IgD-negative memory B cell (primary cell): ENCODE data around the gene POLR2A. TPM values are rescaled to one million over a fixed set of nuclear protein-coding genes. Genes with fewer than 3 reads are reported as not detected.

Source experiments
- H3K27ac Mint-ChIP-seq, 3 donors: one replicate each; pipeline ENCODE4 v1.8.0; 2020 to 2022; ENCODE audit warnings: mild to moderate bottlenecking in 3 of 3, mixed read lengths in 3 of 3, moderate library complexity in 1 of 3
- H3K27me3 Mint-ChIP-seq: one replicate; pipeline ENCODE4 v1.8.0; 2021; ENCODE audit warnings: mixed read lengths
- H3K36me3 Mint-ChIP-seq: one replicate; pipeline ENCODE4 v1.8.0; 2020; ENCODE audit warnings: mild to moderate bottlenecking, mixed read lengths
- H3K4me1 Mint-ChIP-seq, 3 donors: one replicate each; pipeline ENCODE4 v1.8.0; 2020 to 2022; ENCODE audit warnings: mixed read lengths in 3 of 3, mild to moderate bottlenecking in 1 of 3
- H3K4me3 Mint-ChIP-seq, 4 donors: one replicate each; pipeline ENCODE4 v1.8.0; 2020 to 2022; ENCODE audit warnings: mild to moderate bottlenecking in 4 of 4, mixed read lengths in 4 of 4, moderate library complexity in 3 of 4
- H3K9me3 Mint-ChIP-seq, 3 donors: one replicate each; pipeline ENCODE4 v1.8.0; 2020 to 2021; ENCODE audit warnings: mixed read lengths in 3 of 3, mild to moderate bottlenecking in 1 of 3
- polyA plus RNA-seq: library from polyadenylated mRNA; unstranded; fragments of 300-500 nt; fragmentation: Illumina TruSeq; gene quantifications from one replicate; pipeline ENCODE4 v1.2.3, GENCODE V29; 2021

The POLR2A gene
- polyA plus RNA-seq = 55.7 TPM

GRCh38 chr17:7484067-7484918 lies at the start of gene POLR2A:
TSS of gene POLR2A (plus strand) at chr17:7484366.
- no peaks in the 10 kb centered on the region for H3K27me3 Mint-ChIP-seq
- no peaks in the 10 kb centered on the region for H3K9me3 Mint-ChIP-seq
- peaks cover 41 to 44% (median 43%) of the 10 kb centered on the region in 3 donors for H3K4me1 Mint-ChIP-seq
- no peaks in the 10 kb centered on the region for H3K36me3 Mint-ChIP-seq
- peak within 1 kb of the TSS; percentile 99 to 100 (median 100) for H3K27ac Mint-ChIP-seq
- peak within 1 kb of the TSS; percentile 97 to 100 (median 98) for H3K4me3 Mint-ChIP-seq

- Mint-ChIP-seq H3K27ac (peak overlapping the region; percentile 84 to 98 (median 93)), H3K9me3 (no peaks in the 10 kb centered on the region), H3K4me1 (peaks cover 18 to 30% (median 21%) of the 10 kb centered on the region in 3 donors), H3K4me3 (peak overlapping the region; percentile 88 to 95 (median 94)), H3K27me3 (peaks cover 25% of the 10 kb centered on the region), H3K36me3 (peaks cover 4% of the 10 kb centered on the region)
Observed at GRCh38 chr17:7435676-7436555, 48.2 kb upstream of the POLR2A start.

DNA sequence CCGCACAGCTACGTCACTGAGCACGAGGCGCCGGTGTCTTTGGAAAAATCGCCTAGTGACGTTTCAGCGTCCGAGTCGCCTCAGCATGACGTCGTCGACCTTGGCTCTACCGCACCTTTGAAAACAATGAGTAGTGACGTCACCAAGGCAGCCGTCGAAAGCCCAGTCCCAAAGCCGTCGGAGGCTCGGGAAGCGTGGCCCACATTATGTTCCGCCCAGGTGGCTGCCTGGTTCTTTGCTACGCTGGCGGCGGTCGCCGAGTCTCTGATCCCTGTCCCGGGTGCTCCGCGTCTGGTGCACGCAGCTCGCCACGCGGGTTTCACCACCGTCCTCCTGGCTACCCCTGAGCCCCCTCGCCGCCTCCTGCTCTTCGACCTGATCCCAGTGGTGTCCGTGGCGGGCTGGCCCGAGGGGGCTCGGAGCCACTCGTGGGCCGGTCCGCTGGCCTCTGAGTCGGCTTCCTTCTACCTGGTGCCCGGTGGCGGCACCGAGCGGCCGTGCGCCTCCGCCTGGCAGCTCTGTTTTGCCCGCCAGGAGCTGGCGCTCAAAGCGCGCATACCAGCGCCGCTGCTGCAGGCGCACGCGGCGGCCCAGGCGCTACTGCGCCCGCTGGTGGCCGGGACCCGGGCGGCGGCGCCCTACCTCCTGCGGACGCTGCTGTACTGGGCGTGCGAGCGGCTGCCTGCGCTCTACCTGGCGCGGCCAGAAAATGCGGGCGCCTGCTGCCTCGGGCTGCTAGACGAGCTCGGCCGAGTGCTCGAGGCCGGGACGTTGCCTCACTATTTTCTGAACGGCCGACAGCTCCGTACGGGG lies 47.4 kb upstream of the POLR2A start:
- peaks cover 18 to 30% (median 21%) of the 10 kb centered on the region in 3 donors for H3K4me1 Mint-ChIP-seq
- H3K4me3 Mint-ChIP-seq = peak overlapping the region; percentile 88 to 95 (median 94)
- H3K27ac Mint-ChIP-seq = peak overlapping the region; percentile 84 to 98 (median 93)
- H3K36me3 Mint-ChIP-seq = peaks cover 4% of the 10 kb centered on the region
- H3K27me3 Mint-ChIP-seq = peaks cover 29% of the 10 kb centered on the region
- H3K9me3 Mint-ChIP-seq = no peaks in the 10 kb centered on the region

DNA sequence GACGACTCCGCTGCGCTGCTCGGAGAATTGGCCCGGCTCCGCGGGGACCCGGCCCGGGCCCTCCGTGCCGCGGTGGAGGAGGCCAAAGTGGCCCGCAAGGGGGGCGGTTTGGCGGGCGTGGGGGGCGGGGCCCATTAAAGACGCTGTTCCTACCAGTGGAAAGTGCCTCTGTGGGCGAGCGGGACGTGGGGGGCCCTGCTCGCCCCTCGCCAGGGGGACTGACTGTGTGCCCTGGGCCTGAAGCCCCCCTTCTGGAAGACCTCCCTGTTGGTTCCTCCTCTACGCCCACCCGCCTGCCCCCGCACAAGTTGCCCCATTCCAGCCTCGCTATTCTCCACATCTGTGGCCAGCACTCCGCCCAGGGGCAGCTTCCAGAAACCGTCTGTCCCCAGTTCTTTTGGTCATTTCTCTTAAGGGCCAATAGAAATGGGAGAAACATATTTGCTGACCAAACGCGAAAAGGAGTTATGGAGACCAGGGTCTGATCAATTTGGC lies 46.8 kb upstream of the POLR2A start:
- peaks cover 18 to 30% (median 21%) of the 10 kb centered on the region in 3 donors for H3K4me1 Mint-ChIP-seq
- H3K27ac Mint-ChIP-seq = peak overlapping the region; percentile 35 to 72 (median 40)
- peaks cover 33% of the 10 kb centered on the region for H3K27me3 Mint-ChIP-seq
- peak overlapping the region; percentile 45 to 93 (median 55) for H3K4me3 Mint-ChIP-seq
- H3K9me3 Mint-ChIP-seq = no peaks in the 10 kb centered on the region
- peaks cover 4% of the 10 kb centered on the region for H3K36me3 Mint-ChIP-seq

DNA sequence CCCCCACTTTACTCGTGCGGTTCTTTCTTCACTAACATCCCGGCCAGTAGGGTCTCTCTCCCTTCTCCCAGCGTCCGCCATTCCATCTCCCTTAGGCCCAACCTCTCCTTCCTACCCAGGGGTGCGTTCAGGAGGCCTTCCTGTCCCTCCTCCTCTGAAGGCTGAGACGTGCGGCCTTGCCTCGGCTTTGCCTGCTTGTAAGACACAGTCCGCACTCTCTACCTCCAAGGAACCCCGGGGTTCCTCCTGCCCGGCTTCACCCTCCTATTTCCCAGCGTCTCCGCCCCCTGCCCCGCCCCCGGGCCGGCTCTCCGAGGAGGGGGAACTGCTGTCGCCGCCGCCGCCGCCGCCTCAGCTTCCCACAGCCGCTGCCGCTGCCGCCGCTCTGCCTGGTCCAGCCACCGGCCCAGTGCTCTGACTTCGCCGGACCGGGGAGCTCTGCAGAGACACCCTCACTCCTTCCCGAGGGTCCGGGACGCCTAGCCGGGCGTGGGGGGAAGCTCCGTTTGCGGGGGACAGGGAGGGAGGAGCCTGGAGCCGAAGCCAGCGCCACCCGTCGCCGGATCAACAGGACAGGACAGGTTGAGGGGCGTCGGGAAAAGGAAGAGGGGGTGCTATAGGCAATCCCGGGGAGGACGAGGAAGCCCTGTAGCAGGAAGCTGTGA lies 46.1 kb upstream of the POLR2A start:
- peak overlapping the region; percentile 55 to 93 (median 63) for H3K4me3 Mint-ChIP-seq
- peaks cover 38% of the 10 kb centered on the region for H3K27me3 Mint-ChIP-seq
- no peaks in the 10 kb centered on the region for H3K9me3 Mint-ChIP-seq
- peaks cover 18 to 30% (median 21%) of the 10 kb centered on the region in 3 donors for H3K4me1 Mint-ChIP-seq
- peaks cover 4% of the 10 kb centered on the region for H3K36me3 Mint-ChIP-seq
- peak overlapping the region; percentile 35 to 72 (median 40) for H3K27ac Mint-ChIP-seq

- H3K4me1 Mint-ChIP-seq = peaks cover 21 to 30% (median 21%) of the 10 kb centered on the region in 3 donors
- H3K9me3 Mint-ChIP-seq = no peaks in the 10 kb centered on the region
- H3K36me3 Mint-ChIP-seq = peaks cover 4% of the 10 kb centered on the region
- H3K27me3 Mint-ChIP-seq = peaks cover 43% of the 10 kb centered on the region
- peak overlapping the region; percentile 10 to 93 (median 58) for H3K4me3 Mint-ChIP-seq
- H3K27ac Mint-ChIP-seq = peak overlapping the region in 1 of 3 donors; percentile 72
Observed at GRCh38 chr17:7438656-7439460, 45.3 kb upstream of the POLR2A start.

- Mint-ChIP-seq H3K36me3 (peaks cover 4% of the 10 kb centered on the region), H3K4me1 (peaks cover 21 to 30% (median 23%) of the 10 kb centered on the region in 3 donors), H3K27me3 (peaks cover 47% of the 10 kb centered on the region), H3K4me3 (peak within 1 kb of the TSS; percentile 41 to 93 (median 78)), H3K9me3 (no peaks in the 10 kb centered on the region), H3K27ac (peak within 1 kb of the TSS in 2 of 3 donors; percentile 35 to 72)
Observed at GRCh38 chr17:7439462-7440112, 44.6 kb upstream of the POLR2A start, which contains the start of gene FGF11. TSS of gene FGF11 (plus strand) at chr17:7439512. CDS start at chr17:7439621, 109 bp downstream.

DNA sequence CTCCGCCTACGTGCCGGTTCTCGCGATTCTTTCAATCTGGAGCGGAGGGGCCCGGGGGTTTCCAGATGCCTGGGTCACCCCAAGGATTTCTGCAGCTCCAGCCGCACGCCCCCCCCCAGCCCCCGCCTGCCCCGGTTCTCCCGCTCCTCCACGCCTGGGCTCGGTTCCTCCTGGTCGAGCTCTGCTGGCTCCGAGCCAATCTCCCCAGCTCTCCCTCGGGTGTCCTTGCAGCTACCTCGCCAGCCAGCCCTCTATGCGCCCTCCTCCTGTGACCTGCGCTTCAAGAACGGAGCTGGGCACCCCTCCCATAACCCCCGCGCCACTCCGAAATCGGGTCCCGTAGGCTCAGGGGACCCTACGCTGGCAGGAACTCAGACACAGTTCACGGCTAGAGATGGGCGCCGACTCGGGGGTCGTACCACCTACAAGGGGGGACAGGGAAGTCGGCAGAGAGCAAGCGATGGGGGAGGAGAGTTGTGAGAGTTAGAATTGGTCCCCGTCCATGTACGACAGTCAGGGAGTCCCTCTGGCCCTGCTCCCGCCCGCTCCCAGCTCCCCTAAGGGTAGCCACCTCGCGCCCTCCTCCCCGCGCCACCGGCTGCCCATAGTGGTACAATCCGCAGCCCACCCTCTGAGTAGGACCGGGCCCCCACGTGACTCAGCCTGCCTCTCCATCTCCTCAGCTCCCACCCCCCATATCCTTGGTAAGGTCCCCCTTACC lies 43.9 kb upstream of the POLR2A start:
- peaks cover 4% of the 10 kb centered on the region for H3K36me3 Mint-ChIP-seq
- peaks cover 49% of the 10 kb centered on the region for H3K27me3 Mint-ChIP-seq
- no peaks in the 10 kb centered on the region for H3K9me3 Mint-ChIP-seq
- H3K4me3 Mint-ChIP-seq = peak overlapping the region; percentile 41 to 88 (median 78)
- H3K4me1 Mint-ChIP-seq = peaks cover 18 to 27% (median 23%) of the 10 kb centered on the region in 3 donors
- H3K27ac Mint-ChIP-seq = peak overlapping the region in 2 of 3 donors; percentile 35 to 67

DNA sequence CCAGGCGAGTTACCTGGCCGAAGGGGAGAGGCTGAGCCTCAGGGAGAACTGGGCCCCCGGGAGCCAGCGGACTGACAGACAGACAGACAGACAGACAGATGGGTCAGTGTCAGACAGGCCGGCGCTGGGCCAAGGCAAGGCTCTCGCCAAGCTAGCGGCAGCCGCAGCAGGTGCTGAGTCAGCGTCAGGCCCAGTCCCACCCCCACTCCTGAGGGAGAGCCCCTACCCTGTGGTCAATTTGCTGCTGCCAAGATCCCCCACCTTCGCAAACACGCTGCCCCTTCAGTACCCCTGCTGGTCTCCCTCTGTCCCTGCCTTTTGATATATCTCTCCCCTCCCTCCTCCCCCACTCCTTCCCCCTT lies 43.4 kb upstream of the POLR2A start:
- H3K27me3 Mint-ChIP-seq = peaks cover 54% of the 10 kb centered on the region
- H3K27ac Mint-ChIP-seq = no peak overlapping the region
- peaks cover 17 to 30% (median 28%) of the 10 kb centered on the region in 3 donors for H3K4me1 Mint-ChIP-seq
- H3K4me3 Mint-ChIP-seq = peak overlapping the region in 1 of 4 donors; percentile 41
- peaks cover 5% of the 10 kb centered on the region for H3K36me3 Mint-ChIP-seq
- H3K9me3 Mint-ChIP-seq = peaks cover 0 to 2% (median 0%) of the 10 kb centered on the region in 3 donors

DNA sequence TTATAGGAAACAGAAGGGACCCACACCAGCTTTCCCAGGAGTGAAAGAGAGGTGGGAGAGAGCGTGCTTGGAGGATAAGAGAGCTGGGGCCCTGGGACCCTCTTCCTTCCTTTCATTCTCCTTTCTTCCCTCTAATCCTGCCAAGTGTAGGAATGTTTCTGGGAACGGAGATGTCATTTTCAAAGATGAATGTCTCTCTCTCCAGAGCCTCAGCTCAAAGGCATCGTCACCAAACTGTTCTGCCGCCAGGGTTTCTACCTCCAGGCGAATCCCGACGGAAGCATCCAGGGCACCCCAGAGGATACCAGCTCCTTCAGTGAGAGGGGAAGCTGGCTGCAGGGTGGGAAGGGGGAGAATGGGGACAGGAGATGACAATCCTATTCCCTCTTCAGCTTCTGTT lies 42.9 kb upstream of the POLR2A start:
- Mint-ChIP-seq H3K4me1 (peaks cover 19 to 32% (median 29%) of the 10 kb centered on the region in 3 donors), H3K27ac (peak overlapping the region in 1 of 3 donors; percentile 80), H3K36me3 (peaks cover 5% of the 10 kb centered on the region), H3K27me3 (peaks cover 57% of the 10 kb centered on the region), H3K9me3 (peaks cover 0 to 2% (median 0%) of the 10 kb centered on the region in 3 donors), H3K4me3 (peak overlapping the region in 1 of 4 donors; percentile 10)

DNA sequence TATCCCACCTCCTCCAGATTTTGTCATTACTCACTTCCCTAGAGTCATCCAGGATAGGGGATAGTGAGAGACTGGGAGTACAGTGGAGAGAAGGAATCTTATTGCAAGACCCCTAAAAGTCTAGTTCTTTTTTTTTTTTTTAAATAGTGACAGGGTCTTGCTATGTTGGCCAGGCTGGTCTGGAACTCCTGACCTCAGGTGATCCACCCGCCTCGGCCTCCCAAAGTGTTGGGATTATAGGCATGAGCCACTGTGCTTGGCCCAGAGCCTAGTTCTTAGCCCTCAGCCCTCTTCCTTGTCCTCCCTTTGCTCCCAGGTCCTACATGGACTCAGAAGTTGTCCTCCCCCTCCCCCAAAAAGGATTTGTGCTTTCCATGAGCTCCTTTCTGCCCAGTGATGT lies 42.0 kb upstream of the POLR2A start:
- Mint-ChIP-seq H3K36me3 (peaks cover 5% of the 10 kb centered on the region), H3K9me3 (peaks cover 0 to 2% (median 1%) of the 10 kb centered on the region in 3 donors), H3K27me3 (peaks cover 59% of the 10 kb centered on the region), H3K27ac (peak overlapping the region in 1 of 3 donors; percentile 80), H3K4me1 (peaks cover 20 to 32% (median 26%) of the 10 kb centered on the region in 3 donors), H3K4me3 (peak overlapping the region in 1 of 4 donors; percentile 10)
